ENCODE measurements around the gene CLEC2B.

CLEC2B gene

GRCh38 chr12:9805883-9806282, 63.3 kb downstream of the CLEC2B start:
- DNase-seq: no peak

Measured in NCI-H446 (cell line).